Measurements from ENCODE around the gene SFI1.

DNA sequence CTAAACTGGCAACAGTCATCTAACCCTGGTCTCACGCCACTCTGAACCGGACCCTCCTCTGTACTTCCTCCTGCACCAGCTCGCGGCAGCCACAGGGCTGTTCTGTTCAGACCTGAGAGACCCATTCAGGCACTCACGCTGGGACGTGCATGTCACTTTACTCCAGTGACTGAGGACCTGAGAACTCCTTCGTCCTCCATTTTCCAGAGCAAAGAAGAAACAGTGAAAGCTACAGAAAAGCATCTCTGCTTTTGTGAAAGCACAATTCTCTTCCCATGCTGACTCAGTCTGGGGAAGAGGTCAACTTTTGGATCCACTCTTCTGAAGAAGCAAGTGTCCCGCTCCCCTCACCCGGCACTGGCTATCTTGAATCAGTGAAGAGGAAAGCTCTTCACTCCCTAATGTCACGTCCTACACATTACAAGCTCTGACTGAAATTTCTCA is 141.1 kb downstream of the SFI1 start:
- TF ChIP-seq, protein P1, sequence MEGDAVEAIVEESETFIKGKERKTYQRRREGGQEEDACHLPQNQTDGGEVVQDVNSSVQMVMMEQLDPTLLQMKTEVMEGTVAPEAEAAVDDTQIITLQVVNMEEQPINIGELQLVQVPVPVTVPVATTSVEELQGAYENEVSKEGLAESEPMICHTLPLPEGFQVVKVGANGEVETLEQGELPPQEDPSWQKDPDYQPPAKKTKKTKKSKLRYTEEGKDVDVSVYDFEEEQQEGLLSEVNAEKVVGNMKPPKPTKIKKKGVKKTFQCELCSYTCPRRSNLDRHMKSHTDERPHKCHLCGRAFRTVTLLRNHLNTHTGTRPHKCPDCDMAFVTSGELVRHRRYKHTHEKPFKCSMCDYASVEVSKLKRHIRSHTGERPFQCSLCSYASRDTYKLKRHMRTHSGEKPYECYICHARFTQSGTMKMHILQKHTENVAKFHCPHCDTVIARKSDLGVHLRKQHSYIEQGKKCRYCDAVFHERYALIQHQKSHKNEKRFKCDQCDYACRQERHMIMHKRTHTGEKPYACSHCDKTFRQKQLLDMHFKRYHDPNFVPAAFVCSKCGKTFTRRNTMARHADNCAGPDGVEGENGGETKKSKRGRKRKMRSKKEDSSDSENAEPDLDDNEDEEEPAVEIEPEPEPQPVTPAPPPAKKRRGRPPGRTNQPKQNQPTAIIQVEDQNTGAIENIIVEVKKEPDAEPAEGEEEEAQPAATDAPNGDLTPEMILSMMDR (IDR thresholded peaks at IDR 0.05) = no peak
- TF ChIP-seq EZH2 (IDR thresholded peaks at IDR 0.05; ENCODE audit: borderline replicate concordance, insufficient read depth, low read depth, low read length, poor library complexity, severe bottlenecking) = no peak

All from B cell (primary cell).